CD4-positive, CD25-positive, alpha-beta regulatory T cell (primary cell): ENCODE measurements around the gene MRPL58. TPM values are rescaled to one million over a fixed set of nuclear protein-coding genes. Genes with fewer than 3 reads are reported as not detected.

Experiments
- ATAC-seq, 2 donors: fragments of 150-1000 bp; cut with Tn5 transposase; one replicate each; pipeline ENCODE4 v1.10.0; 2021; ENCODE audit warnings: low read depth in 2 of 2, moderate number of reproducible peaks in 2 of 2, moderate library complexity in 1 of 2
- DNase-seq, 3 donors: peaks; one replicate each; pipeline versions ENCODE4 v3.0.0 to v3.0.0-alpha.2; 2012 to 2022; ENCODE audit warnings: mixed read lengths in 1 of 3
- H3K27ac ChIP-seq: one replicate; pipeline ENCODE4 v1.7.0; 2013; ENCODE audit warnings: mild to moderate bottlenecking, low read length; ENCODE audit not compliant: insufficient read depth, poor library complexity, severe bottlenecking
- H3K27me3 ChIP-seq: one replicate; pipeline ENCODE4 v1.7.0; 2013; ENCODE audit warnings: low read length; ENCODE audit not compliant: control insufficient read depth, insufficient read depth
- H3K36me3 ChIP-seq: one replicate; pipeline ENCODE4 v1.7.0; 2013; ENCODE audit warnings: mild to moderate bottlenecking, low read length, moderate library complexity; ENCODE audit not compliant: control insufficient read depth, insufficient read depth
- H3K4me1 ChIP-seq: 2 replicates; pipeline ENCODE4 v1.7.0; 2013; ENCODE audit warnings: mild to moderate bottlenecking, low read length; ENCODE audit not compliant: insufficient read depth, control insufficient read depth, poor library complexity, severe bottlenecking
- H3K4me3 ChIP-seq: one replicate; pipeline ENCODE4 v1.7.0; 2013; ENCODE audit warnings: low read depth, mild to moderate bottlenecking, low read length, moderate library complexity
- H3K9me3 ChIP-seq, 2 experiments: 1 replicate in 1 of 2; 2 replicates in 1 of 2; pipeline ENCODE4 v1.7.0; 2013; ENCODE audit warnings: low read length in 2 of 2, mild to moderate bottlenecking in 1 of 2, moderate library complexity in 1 of 2; ENCODE audit not compliant: control insufficient read depth in 2 of 2
- H3K27ac Mint-ChIP-seq, 3 donors: one replicate each; pipeline ENCODE4 v1.8.0; 2020 to 2022; ENCODE audit warnings: mild to moderate bottlenecking in 3 of 3, mixed read lengths in 3 of 3, moderate library complexity in 2 of 3
- H3K27me3 Mint-ChIP-seq: one replicate; pipeline ENCODE4 v1.8.0; 2022; ENCODE audit warnings: mild to moderate bottlenecking, mixed read lengths
- H3K36me3 Mint-ChIP-seq: one replicate; pipeline ENCODE4 v1.8.0; 2020; ENCODE audit warnings: mixed read lengths
- H3K4me1 Mint-ChIP-seq, 4 donors: one replicate each; pipeline ENCODE4 v1.8.0; 2020 to 2022; ENCODE audit warnings: mixed read lengths in 4 of 4, mild to moderate bottlenecking in 1 of 4
- H3K4me3 Mint-ChIP-seq, 4 donors: one replicate each; pipeline ENCODE4 v1.8.0; 2020 to 2022; ENCODE audit warnings: mild to moderate bottlenecking in 4 of 4, mixed read lengths in 4 of 4, moderate library complexity in 3 of 4
- H3K9me3 Mint-ChIP-seq, 7 donors: one replicate each; pipeline ENCODE4 v1.8.0; 2020 to 2022; ENCODE audit warnings: mixed read lengths in 7 of 7, mild to moderate bottlenecking in 3 of 7, moderate library complexity in 2 of 7
- polyA plus RNA-seq, 4 donors: library from polyadenylated mRNA; unstranded; fragments of 300-500 nt; fragmentation: Illumina TruSeq; gene quantifications; one replicate each; pipeline ENCODE4 v1.2.3, GENCODE V29; 2021
- total RNA-seq: library from RNA; stranded (reverse); gene quantifications from one replicate; pipeline ENCODE4 v1.2.3, GENCODE V29; 2022

Gene MRPL58
- total and polyA plus RNA-seq, 5 donors from 2014 or later = 25.7 to 95.8 (median 73.9) TPM

DNA sequence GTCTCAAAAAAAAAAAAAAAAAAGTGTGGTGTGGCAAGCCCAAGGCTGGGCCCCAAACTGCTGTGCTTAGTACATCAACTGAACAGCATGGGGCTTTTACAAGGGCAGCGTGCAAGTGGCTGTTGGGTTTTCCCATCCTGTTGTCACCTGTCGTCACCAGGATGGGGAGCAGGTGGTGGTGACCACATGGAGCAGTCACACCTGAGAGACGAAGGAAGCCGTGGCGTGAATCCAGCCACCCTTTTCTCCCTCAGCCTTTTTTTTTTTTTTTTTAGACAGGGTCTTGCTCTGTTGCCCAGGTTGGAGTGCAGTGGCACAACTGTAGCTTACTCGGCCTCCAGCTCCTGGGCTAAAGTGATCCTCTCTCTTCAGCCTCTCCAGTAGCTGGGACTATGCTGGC is 4.1 kb upstream of the MRPL58 start:
- Histone ChIP-seq H3K36me3 (no peaks in the 10 kb centered on the region), H3K9me3 (no peaks in the 10 kb centered on the region), H3K27ac (no peak overlapping the region), H3K4me3 (no peak overlapping the region), H3K4me1 (peaks cover 11% of the 10 kb centered on the region), H3K27me3 (no peaks in the 10 kb centered on the region)
- Mint-ChIP-seq H3K27me3 (peaks cover 6% of the 10 kb centered on the region), H3K27ac (no peak overlapping the region), H3K36me3 (no peaks in the 10 kb centered on the region), H3K4me1 (peaks cover 1 to 19% (median 10%) of the 10 kb centered on the region in 4 donors), H3K4me3 (no peak overlapping the region), H3K9me3 (peaks cover 0 to 1% (median 0%) of the 10 kb centered on the region in 7 donors)
- DNase-seq (no peak), ATAC-seq (no peak)

- Mint-ChIP-seq H3K27me3 (peaks cover 6% of the 10 kb centered on the region), H3K4me3 (peak overlapping the region in 1 of 4 donors; percentile 64), H3K36me3 (no peaks in the 10 kb centered on the region), H3K27ac (no peak overlapping the region), H3K9me3 (peaks cover 0 to 1% (median 0%) of the 10 kb centered on the region in 7 donors), H3K4me1 (peaks cover 7 to 25% (median 17%) of the 10 kb centered on the region in 4 donors)
- Histone ChIP-seq H3K27ac (no peak overlapping the region), H3K4me3 (no peak overlapping the region), H3K4me1 (peaks cover 16% of the 10 kb centered on the region), H3K9me3 (no peaks in the 10 kb centered on the region), H3K27me3 (no peaks in the 10 kb centered on the region), H3K36me3 (no peaks in the 10 kb centered on the region)
- DNase-seq (no peak), ATAC-seq (no peak)
Measured at GRCh38 chr17:75009139-75009724, 3.2 kb upstream of the MRPL58 start.

DNA sequence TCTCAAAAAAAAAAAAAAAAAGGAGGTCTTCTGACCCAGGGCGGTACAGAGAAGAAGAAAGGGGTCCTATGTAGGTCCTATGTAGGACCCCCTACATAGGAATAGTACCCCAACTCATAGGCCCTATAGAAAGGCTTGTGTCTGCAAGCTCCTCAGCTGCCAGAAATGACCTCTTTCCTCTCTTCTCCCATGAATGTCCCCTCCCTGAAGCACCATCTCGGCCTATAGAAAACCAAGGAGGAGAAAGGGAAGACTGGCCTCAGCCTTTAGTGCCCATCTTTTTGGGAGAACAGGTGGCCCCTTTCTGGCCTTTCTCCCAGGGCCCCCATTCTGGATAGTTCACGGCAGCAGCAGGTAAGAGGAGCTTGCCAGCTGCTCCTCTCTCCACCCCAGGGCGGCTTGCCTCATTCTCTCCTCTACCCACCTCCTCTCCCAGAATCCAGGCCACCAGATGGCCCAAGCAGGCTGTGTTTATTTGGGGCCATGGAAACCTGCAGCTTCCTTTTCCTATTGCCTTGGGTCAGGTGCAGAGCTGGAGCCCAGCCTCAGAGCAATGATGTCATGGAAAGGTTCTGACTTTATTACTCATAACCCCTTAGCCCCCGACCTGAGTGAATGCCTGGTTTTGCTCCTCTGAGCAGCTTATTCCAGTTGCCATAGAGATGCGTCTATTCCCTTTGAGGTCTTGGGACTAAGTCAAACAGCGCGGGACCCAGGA is 1.6 kb upstream of the MRPL58 start:
- Histone ChIP-seq H3K9me3 (no peaks in the 10 kb centered on the region), H3K27ac (no peak overlapping the region), H3K36me3 (no peaks in the 10 kb centered on the region), H3K4me3 (no peak overlapping the region), H3K4me1 (peaks cover 16% of the 10 kb centered on the region), H3K27me3 (no peaks in the 10 kb centered on the region)
- peaks cover 6% of the 10 kb centered on the region for H3K27me3 Mint-ChIP-seq
- H3K27ac Mint-ChIP-seq = peak overlapping the region in 1 of 3 donors; percentile 28
- ATAC-seq (no peak), DNase-seq (no peak)
- peaks cover 14 to 36% (median 25%) of the 10 kb centered on the region in 4 donors for H3K4me1 Mint-ChIP-seq
- H3K36me3 Mint-ChIP-seq = peaks cover 4% of the 10 kb centered on the region
- peaks cover 0 to 1% (median 0%) of the 10 kb centered on the region in 7 donors for H3K9me3 Mint-ChIP-seq
- peak overlapping the region; percentile 57 to 98 (median 84) for H3K4me3 Mint-ChIP-seq

DNA sequence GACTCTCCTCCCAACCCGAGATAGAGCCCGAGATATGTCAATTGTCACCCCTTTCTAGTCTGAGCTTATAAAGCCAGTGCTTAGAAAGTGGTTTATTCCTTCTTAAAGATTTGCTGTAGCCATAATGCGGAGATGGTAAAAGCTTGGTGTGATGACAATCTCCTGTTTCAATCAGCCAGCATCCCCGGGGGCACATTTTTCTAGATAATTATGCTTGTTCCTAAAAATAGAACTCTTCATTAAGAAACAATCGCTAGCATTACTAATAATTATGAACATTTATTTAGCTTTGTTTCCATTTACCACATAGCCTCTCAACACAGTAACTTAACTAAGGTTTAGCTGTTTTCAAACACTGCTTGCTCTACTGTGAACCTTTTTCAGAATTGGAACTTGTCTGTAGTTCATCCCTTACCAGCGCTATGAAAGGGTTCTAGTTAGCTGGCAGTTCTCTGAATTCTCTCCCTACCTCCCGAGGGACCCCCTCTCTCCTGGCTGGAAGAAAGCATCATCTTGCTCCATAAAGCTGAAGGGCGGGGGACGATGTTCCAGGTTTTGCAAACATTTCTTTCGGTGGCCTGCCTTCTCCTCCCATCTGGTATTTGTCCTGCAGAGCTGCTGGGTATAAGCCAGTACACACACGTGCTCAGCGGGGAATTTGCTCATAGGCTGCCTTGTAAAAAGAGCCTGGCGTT is 922 bp upstream of the MRPL58 start:
- ATAC-seq = no peak
- Histone ChIP-seq H3K9me3 (no peaks in the 10 kb centered on the region), H3K4me1 (peaks cover 16% of the 10 kb centered on the region), H3K36me3 (peaks cover under 1% of the 10 kb centered on the region), H3K27ac (no peak overlapping the region), H3K27me3 (no peaks in the 10 kb centered on the region), H3K4me3 (peak overlapping the region; percentile 13)
- Mint-ChIP-seq H3K27ac (peak overlapping the region; percentile 69 to 95 (median 90)), H3K36me3 (peaks cover 8% of the 10 kb centered on the region), H3K4me1 (peaks cover 14 to 41% (median 26%) of the 10 kb centered on the region in 4 donors), H3K9me3 (peaks cover 0 to 1% (median 0%) of the 10 kb centered on the region in 7 donors), H3K4me3 (peak overlapping the region; percentile 95 to 98 (median 96)), H3K27me3 (peaks cover 3% of the 10 kb centered on the region)
- no peak for DNase-seq

DNA sequence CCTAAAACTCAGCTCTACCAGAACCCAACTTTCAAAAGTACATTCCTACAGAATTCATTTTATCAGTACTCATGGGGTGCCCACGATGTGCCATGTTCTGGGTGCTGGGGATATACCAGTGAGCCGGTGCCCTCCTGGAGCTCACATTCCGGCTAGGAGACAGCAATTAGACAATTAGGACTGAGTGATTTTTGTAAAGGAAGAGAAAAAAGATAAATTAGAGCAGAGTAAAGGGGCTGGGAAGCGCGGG is 449 bp upstream of the MRPL58 start:
- ATAC-seq (no peak), DNase-seq (no peak)
- Mint-ChIP-seq H3K9me3 (peaks cover 0 to 1% (median 0%) of the 10 kb centered on the region in 7 donors), H3K4me3 (peak overlapping the region; percentile 95 to 98 (median 96)), H3K27ac (peak overlapping the region; percentile 69 to 95 (median 90)), H3K4me1 (peaks cover 14 to 43% (median 28%) of the 10 kb centered on the region in 4 donors), H3K27me3 (no peaks in the 10 kb centered on the region), H3K36me3 (peaks cover 12% of the 10 kb centered on the region)
- peak overlapping the region; percentile 69 for H3K27ac ChIP-seq
- H3K27me3 ChIP-seq = no peaks in the 10 kb centered on the region
- H3K4me1 ChIP-seq = peaks cover 16% of the 10 kb centered on the region
- no peaks in the 10 kb centered on the region for H3K9me3 ChIP-seq
- H3K36me3 ChIP-seq = peaks cover 3% of the 10 kb centered on the region
- peak overlapping the region; percentile 13 for H3K4me3 ChIP-seq

GRCh38 chr17:75013092-75013559 is 656 bp downstream of the MRPL58 start:
- DNase-seq = no peak
- Mint-ChIP-seq H3K27me3 (no peaks in the 10 kb centered on the region), H3K4me1 (peaks cover 14 to 46% (median 28%) of the 10 kb centered on the region in 4 donors), H3K36me3 (peaks cover 12% of the 10 kb centered on the region), H3K4me3 (peak overlapping the region; percentile 95 to 98 (median 96)), H3K27ac (peak overlapping the region; percentile 83 to 95 (median 90)), H3K9me3 (peaks cover 0 to 1% (median 0%) of the 10 kb centered on the region in 7 donors)
- H3K27me3 ChIP-seq = no peaks in the 10 kb centered on the region
- H3K36me3 ChIP-seq = peaks cover 6% of the 10 kb centered on the region
- H3K9me3 ChIP-seq = no peaks in the 10 kb centered on the region
- H3K27ac ChIP-seq = peak overlapping the region; percentile 69
- H3K4me3 ChIP-seq = peak overlapping the region; percentile 91
- no peak for ATAC-seq
- H3K4me1 ChIP-seq = peaks cover 16% of the 10 kb centered on the region

GRCh38 chr17:75019146-75019545 is 6.7 kb downstream of the MRPL58 start:
- DNase-seq (no peak), ATAC-seq (no peak)
- Mint-ChIP-seq H3K9me3 (no peaks in the 10 kb centered on the region), H3K36me3 (peaks cover 41% of the 10 kb centered on the region), H3K4me3 (no peak overlapping the region), H3K4me1 (peaks cover 9 to 21% (median 14%) of the 10 kb centered on the region in 4 donors), H3K27ac (peak overlapping the region in 1 of 3 donors; percentile 20), H3K27me3 (no peaks in the 10 kb centered on the region)
- H3K4me1 ChIP-seq = no peaks in the 10 kb centered on the region
- no peak overlapping the region for H3K4me3 ChIP-seq
- H3K27me3 ChIP-seq = no peaks in the 10 kb centered on the region
- H3K27ac ChIP-seq = no peak overlapping the region
- H3K9me3 ChIP-seq = no peaks in the 10 kb centered on the region
- H3K36me3 ChIP-seq = peaks cover 43% of the 10 kb centered on the region
